HFFc6 (cell line): ENCODE measurements around the gene UBR4. TPM values are rescaled to one million over a fixed set of nuclear protein-coding genes. Genes with fewer than 3 reads are reported as not detected.

Experiments used
- DNase-seq: peaks from one replicate; pipeline ENCODE4 v3.0.0-alpha.2; 2018
- H3K27ac Mint-ChIP-seq: 2 replicates; pipeline ENCODE4 v1.8.0; 2020; ENCODE audit warnings: mild to moderate bottlenecking, mixed read lengths
- H3K27me3 Mint-ChIP-seq: 2 replicates; pipeline ENCODE4 v1.8.0; 2021; ENCODE audit warnings: mild to moderate bottlenecking, moderate library complexity, mixed read lengths; ENCODE audit not compliant: insufficient read depth
- H3K36me3 Mint-ChIP-seq: 2 replicates; pipeline ENCODE4 v1.8.0; 2021; ENCODE audit warnings: low read depth, mixed read lengths
- H3K4me1 Mint-ChIP-seq: 2 replicates; pipeline ENCODE4 v1.8.0; 2020; ENCODE audit warnings: low read depth, mixed read lengths
- H3K4me3 Mint-ChIP-seq: 2 replicates; pipeline ENCODE4 v1.8.0; 2020; ENCODE audit warnings: mild to moderate bottlenecking, moderate library complexity, mixed read lengths
- H3K9me3 Mint-ChIP-seq: 2 replicates; pipeline ENCODE4 v1.8.0; 2020; ENCODE audit warnings: mild to moderate bottlenecking, mixed read lengths
- total RNA-seq, 6 experiments: library from RNA; stranded (reverse); fragmentation: NEBNext Ultra II Directional; extraction: Animal tissue kit (Norgen Biotek cat#: 25700); gene quantifications; 2 replicates in 1 of 6; 3 replicates in 5 of 6; pipeline ENCODE4 v1.2.3, GENCODE V29; 2021
- TF ChIP-seq, protein P1 (sequence below): fragments of 200-600 bp; sonication (generic); IDR thresholded peaks from 2 replicates; pipeline ENCODE4 v1.5.0; 2021; ENCODE audit warnings: antibody characterized with exemption, mild to moderate bottlenecking

The UBR4 gene
- total RNA-seq, 6 experiments from 2014 or later, result 74.2 to 116 (median 88.6) TPM

DNA sequence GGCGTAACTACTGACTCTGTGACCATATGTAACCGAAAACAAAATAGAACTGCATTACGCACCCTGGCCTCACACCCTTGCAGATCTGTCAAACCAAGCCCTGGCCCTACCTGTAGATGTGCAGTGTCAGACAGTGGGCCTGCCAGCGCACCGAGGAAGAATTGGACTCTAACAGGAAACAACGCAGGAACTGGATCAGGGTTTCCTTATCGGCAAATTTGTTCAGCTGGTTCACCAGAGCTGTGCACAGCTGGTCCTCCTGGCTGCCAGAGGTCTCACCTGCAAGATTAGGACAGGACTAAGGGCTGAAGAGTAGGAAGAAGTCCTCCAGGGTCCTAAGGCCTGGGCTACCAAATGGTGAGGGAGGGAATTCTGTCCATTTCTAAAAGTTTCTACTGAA, 90.0 kb downstream of the UBR4 start:
- TF ChIP-seq, protein P1, sequence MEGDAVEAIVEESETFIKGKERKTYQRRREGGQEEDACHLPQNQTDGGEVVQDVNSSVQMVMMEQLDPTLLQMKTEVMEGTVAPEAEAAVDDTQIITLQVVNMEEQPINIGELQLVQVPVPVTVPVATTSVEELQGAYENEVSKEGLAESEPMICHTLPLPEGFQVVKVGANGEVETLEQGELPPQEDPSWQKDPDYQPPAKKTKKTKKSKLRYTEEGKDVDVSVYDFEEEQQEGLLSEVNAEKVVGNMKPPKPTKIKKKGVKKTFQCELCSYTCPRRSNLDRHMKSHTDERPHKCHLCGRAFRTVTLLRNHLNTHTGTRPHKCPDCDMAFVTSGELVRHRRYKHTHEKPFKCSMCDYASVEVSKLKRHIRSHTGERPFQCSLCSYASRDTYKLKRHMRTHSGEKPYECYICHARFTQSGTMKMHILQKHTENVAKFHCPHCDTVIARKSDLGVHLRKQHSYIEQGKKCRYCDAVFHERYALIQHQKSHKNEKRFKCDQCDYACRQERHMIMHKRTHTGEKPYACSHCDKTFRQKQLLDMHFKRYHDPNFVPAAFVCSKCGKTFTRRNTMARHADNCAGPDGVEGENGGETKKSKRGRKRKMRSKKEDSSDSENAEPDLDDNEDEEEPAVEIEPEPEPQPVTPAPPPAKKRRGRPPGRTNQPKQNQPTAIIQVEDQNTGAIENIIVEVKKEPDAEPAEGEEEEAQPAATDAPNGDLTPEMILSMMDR, result no peak
- no peak for DNase-seq
- peaks cover 60% of the 10 kb centered on the region for H3K36me3 Mint-ChIP-seq
- H3K4me3 Mint-ChIP-seq, result no peak overlapping the region
- H3K9me3 Mint-ChIP-seq, result no peaks in the 10 kb centered on the region
- no peaks in the 10 kb centered on the region; the same call in none of the 2 replicates for H3K27me3 Mint-ChIP-seq
- no peak overlapping the region for H3K27ac Mint-ChIP-seq
- H3K4me1 Mint-ChIP-seq, result peaks cover 18% of the 10 kb centered on the region; the same call in 1 of the 2 replicates

DNA sequence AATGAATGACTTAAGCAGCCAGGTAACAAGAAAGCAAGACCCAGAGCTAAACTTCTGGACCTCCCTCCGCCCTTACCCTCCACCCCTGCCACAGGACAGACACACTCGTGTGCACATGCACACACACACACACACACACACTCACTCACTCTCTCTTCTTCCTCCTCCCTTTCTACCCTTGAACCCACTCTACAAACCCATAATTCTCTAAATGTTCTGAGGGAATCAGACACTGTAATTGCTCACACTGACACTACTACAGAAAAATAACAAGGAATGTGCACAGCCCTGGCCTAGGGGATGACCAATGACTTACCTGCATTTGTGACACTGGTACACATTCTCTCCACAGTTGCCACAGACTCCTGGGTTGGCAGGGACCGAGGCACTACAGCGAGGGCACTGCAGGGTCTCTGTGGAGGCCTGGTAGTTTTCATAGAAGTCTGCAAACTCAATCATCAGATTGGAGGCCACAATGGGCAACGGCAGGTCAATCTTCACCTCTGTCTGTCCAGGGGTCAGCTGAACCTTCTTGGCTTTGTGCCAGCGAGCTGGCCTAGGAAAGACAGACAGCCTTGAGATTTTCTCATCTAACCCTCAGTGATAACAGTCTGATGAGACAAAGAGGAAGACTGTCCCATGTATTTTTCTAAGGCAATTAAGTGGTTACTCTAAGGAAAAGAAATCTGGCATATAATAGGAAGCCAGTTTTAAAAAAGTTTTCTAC, 94.8 kb downstream of the UBR4 start:
- no peaks in the 10 kb centered on the region; the same call in none of the 2 replicates for H3K27me3 Mint-ChIP-seq
- TF ChIP-seq, protein P1, result no peak
- no peak for DNase-seq
- H3K9me3 Mint-ChIP-seq, result no peaks in the 10 kb centered on the region
- H3K36me3 Mint-ChIP-seq, result peaks cover 52% of the 10 kb centered on the region
- H3K4me3 Mint-ChIP-seq, result no peak overlapping the region; the same call in 1 of the 2 replicates
- no peaks in the 10 kb centered on the region for H3K4me1 Mint-ChIP-seq
- H3K27ac Mint-ChIP-seq, result no peak overlapping the region

DNA sequence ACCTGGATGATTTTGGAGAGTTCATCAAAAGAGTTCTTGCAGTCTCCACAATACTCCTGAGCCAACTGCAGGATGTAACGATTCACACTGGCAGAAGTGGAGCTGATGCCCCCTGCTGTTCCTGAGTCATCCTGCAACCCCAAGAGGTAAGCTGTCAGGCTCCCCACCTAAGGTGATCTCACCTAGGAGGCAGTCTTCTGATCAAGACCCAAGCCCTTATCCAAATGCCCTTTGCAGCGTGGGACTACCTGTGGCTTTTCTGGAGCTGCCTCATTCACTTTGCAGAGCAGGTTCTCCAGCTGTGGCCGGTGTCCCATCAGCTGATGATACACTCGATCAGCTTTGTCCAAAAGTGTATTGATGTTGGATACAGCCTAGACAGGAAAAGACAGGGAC, 96.4 kb downstream of the UBR4 start:
- Mint-ChIP-seq H3K4me3 (no peak overlapping the region), H3K27ac (no peak overlapping the region), H3K4me1 (no peaks in the 10 kb centered on the region), H3K9me3 (no peaks in the 10 kb centered on the region), H3K36me3 (peaks cover 43% of the 10 kb centered on the region), H3K27me3 (no peaks in the 10 kb centered on the region; the same call in none of the 2 replicates)
- TF ChIP-seq, protein P1, result peak; percentile 72
- peak; percentile 16 for DNase-seq

DNA sequence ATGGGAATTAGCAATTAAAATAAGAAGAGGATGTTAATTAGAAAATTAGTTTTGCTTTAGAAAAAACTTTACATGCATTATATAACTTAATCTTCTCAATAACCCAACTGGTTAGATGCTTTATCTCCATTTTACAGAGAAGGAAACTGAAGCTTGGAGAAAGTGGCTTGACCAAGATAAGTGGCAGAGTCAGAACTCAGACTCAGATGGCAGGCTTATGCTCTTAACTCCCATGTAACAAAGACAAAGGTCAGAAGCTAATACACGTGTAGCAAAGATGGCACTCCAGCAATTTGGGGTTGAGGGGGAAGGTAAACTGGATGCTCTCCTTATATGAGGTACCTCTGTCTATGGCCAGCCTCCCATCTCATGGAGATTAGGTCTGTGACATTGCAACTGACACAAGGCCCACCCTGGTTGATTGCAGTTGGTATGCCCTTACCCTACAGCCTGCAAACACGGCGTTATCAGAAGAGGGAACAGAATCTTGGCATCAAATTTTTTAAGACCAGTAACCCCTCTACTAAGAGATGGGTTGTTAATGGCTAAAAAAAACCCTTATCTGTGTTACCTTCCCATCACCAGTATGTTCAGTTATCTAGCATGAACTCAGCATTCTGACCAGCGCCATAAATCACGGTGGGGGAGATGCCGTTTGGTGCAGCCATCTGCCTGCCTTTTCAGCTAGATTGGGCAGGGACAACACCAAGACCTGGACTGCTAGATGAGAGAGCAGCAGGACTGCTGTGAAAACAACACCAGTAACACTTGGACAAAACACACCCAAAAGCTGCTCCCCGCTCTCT, 97.0 kb downstream of the UBR4 start:
- TF ChIP-seq, protein P1, result no peak
- Mint-ChIP-seq H3K4me1 (no peaks in the 10 kb centered on the region), H3K9me3 (no peaks in the 10 kb centered on the region), H3K27ac (no peak overlapping the region), H3K4me3 (no peak overlapping the region), H3K36me3 (peaks cover 40% of the 10 kb centered on the region), H3K27me3 (no peaks in the 10 kb centered on the region; the same call in none of the 2 replicates)
- DNase-seq, result no peak

DNA sequence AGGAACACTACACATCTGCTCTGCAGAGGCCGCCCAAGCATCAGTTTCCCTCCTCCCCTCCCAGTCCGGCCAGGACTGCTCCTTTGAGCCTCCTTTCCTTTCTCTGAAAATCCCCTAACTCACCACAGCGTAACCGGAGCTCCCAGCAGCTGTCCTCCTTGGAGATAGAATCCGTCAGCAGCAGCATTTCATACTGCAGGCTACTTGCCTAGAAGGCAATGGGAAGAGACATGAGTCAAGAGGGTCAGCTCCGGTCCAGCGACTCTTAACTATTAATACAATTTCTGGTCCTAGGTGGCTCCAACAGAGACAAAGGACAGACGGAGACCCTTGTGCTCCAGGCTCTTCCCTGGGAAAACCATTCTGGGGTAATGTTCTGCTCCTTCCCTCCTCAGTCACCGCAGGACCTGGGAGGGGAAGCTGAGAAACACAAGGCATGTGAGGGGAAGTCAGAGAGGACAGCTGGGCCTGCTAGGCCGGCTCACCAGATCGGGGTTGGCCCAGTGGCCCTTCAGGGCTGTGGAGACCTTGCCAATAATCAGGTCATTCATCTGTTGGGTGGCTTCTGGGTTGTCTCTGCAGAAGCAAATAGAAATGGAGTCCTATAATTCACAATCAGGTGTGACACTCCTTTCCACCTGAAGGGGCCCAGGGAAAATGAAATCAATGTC, 99.7 kb downstream of the UBR4 start:
- no peak overlapping the region for H3K4me3 Mint-ChIP-seq
- TF ChIP-seq, protein P1, result no peak
- H3K27ac Mint-ChIP-seq, result no peak overlapping the region
- no peaks in the 10 kb centered on the region for H3K4me1 Mint-ChIP-seq
- no peak for DNase-seq
- H3K36me3 Mint-ChIP-seq, result peaks cover 43% of the 10 kb centered on the region
- H3K27me3 Mint-ChIP-seq, result peaks cover 3% of the 10 kb centered on the region; the same call in 1 of the 2 replicates
- no peaks in the 10 kb centered on the region for H3K9me3 Mint-ChIP-seq
